Kidney capillary endothelial cell (primary cell): ENCODE results near the gene MKS1.

Experiments
- DNase-seq: peaks from one replicate; pipeline ENCODE4 v3.0.0-alpha.2; 2018; ENCODE audit warnings: low spot score

Gene MKS1

GRCh38 chr17:58244963-58245362 is 25.9 kb upstream of the MKS1 start:
- no peak for DNase-seq

GRCh38 chr17:58242171-58242784 is 23.2 kb upstream of the MKS1 start:
- DNase-seq, result no peak

DNA sequence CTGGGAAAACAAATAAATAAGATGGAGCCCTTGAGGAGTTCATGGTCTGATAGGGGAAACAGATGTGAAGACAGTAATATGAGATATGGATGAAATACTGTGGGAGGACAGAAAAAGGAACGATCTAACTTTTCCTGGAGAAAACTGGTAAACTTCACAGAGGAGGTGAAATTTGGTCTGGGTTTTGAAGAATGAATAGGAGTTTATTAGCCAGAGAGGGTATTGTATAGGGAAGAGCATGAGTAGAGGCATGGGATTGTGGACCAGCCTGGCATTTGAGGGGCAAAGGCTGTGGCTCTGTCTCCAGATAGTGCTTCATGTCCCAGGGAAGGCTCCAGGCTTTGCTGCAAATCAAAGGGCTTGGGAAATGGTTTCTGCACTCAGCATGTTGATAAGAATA is 20.9 kb upstream of the MKS1 start:
- DNase-seq, result no peak

DNA sequence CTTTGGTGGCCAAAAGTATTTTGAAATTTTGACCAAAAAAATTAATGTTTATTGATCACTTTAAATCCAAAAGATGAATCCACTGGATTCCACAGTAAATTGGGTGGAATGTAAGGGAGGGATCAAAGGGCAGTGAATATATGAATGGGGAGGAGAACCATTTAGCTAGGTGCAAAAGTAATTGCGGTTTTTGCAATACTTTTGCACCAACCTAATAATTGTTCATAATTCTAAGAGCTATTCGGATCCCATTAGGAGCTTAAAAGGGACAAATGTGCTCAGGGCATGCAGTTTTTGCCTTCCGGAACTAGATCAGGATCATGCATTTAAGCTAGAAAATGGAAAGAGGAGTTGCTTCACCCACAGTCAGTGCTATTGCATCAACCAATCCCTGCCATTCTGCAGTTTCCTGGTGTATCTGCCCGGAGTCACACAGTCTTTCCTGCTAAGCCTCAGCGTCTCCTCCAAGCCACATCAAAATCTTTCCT is 19.1 kb upstream of the MKS1 start, which contains the start of gene LPO:
Gene LPO, plus strand, starts transcription at position 438 of the 488 bp plus-strand sequence. CDS start 4,396 bp downstream, outside the sequence.
- DNase-seq, result no peak

GRCh38 chr17:58236394-58236793 is 17.3 kb upstream of the MKS1 start:
- no peak for DNase-seq

GRCh38 chr17:58235821-58236220 is 16.8 kb upstream of the MKS1 start:
- DNase-seq, result no peak

- DNase-seq, result no peak
Measured at GRCh38 chr17:58234512-58234911, 15.5 kb upstream of the MKS1 start.

GRCh38 chr17:58233543-58233942 is 14.5 kb upstream of the MKS1 start:
- no peak for DNase-seq

DNA sequence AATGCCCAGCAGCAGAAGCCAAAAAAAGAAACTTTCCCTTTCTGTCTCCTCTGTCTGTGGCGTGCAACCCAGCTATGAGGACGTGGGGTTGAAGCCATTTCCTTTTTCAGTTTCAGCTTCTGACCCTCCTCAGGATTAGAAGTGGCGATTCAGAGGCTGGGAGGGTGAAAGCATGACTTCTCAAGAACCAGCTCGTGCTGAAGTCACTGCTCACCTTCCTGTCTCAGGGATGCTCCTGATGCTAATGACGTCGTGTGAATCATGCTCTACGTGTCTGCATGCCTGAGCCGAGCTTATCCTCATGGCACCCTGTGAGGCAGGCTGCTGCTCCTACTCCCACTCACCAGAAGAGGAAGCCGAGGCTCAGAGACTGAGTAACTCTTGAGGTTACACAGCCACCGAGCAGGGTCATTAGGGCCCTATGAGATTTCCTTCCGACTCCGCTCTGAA is 13.7 kb upstream of the MKS1 start:
- peak; percentile 51 for DNase-seq

DNA sequence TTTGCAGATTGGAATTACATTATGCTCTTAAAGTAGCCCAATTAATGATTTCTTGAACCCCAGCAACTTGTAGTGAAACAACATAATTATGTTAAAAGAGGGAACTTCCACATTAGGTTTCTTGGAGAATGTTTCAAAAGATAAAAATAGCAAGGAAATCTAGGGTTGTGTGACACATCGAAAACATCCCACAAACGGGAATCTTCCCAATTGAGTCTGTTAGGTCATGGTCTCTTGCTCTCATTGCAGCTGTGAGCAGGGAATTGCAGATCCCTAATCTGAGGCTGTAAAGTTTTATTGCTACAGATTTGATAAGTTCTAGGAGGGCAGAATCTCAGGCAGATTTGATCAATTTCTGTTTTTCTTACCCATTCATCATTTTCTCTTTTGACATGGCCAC is 12.6 kb upstream of the MKS1 start:
- DNase-seq, result no peak

GRCh38 chr17:58229881-58230280 is 10.8 kb upstream of the MKS1 start:
- no peak for DNase-seq

- no peak for DNase-seq
Measured at GRCh38 chr17:58229384-58229783, 10.3 kb upstream of the MKS1 start.

DNA sequence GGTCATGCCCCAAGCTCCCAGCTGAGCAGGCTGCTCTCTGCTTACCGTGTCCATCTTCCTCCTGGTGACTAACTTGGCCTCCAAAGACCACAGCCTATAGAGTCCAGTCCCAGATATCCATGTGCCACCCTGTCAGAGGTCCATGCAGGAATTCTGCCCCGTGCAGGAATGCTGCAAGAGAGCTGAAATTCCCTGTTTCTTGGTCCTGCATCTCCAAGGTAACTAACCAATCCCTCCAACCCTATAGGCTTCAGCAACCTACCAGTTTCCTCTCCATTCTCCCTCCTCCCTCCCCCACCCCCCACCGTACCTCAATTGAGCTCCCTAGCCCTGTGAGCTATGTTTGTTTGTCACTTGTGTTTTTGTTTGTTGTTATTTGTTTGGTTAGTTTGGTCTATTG is 9.6 kb upstream of the MKS1 start:
- DNase-seq, result no peak

GRCh38 chr17:58227733-58228132 is 8.7 kb upstream of the MKS1 start:
- DNase-seq, result no peak

DNA sequence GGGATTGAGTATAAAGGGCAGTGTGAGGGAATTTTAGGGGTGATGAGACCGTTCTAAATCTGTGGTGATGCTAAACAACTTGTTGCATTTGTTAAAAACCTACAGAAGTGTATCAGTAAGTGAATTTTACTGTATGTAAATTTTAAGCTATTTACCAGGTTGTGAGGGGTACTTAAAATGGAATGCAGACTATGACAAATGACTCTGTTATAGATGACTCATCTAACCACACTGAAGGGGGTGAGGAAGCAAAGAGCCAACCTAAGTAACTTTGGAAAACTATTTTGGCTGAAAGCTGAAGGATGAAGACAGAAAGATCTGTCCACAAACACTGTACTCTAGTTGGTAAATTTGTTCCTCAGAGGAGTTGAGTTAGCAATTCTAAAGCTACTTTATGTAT is 5.3 kb upstream of the MKS1 start:
- DNase-seq, result peak; percentile 16

- no peak for DNase-seq
Measured at GRCh38 chr17:58219789-58220183, 731 bp upstream of the MKS1 start.

GRCh38 chr17:58217766-58218165 is 1.3 kb downstream of the MKS1 start:
- DNase-seq, result no peak

GRCh38 chr17:58215685-58216084 is 3.4 kb downstream of the MKS1 start:
- no peak for DNase-seq

DNA sequence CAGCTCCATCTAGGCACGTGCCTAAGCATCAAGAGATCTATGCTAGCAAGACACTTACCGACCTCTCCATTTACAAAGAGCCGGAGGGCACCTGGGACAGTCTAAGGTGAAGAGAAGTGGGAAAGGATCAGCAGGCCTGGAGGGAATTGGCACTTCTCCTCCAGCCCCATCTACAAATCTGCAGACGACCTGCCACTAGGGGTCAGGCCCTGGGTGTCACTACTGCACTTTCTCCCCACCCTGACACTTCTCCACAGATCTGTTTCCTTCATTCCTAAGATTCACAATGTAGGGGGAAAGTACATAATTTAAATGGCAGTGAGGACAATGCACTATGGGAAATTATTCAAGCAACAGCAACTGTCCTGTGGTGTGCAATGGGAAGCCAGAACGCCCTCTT is 8.1 kb downstream of the MKS1 start:
- no peak for DNase-seq

DNA sequence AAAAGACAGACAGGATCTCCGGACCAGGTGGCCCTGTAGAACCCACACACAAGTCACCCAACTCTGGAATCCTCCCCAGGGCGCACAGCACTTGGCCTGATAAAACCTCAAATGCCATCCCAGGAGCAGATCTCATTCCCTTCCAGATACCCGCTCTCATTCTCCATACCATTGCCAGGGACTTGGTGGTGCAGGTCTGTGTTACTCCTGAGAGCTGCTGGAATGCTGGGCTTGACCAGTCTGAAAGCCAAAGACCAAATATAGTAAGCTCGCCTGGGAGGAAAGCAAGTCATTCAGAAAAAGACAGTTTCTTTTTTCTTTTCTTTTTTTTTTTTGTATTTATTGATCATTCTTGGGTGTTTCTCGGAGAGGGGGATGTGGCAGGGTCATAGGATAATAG is 10.7 kb downstream of the MKS1 start:
- no peak for DNase-seq

GRCh38 chr17:58207451-58207850 is 11.6 kb downstream of the MKS1 start:
- no peak for DNase-seq

- DNase-seq, result no peak
Measured at GRCh38 chr17:58205936-58206335, 13.1 kb downstream of the MKS1 start.

DNA sequence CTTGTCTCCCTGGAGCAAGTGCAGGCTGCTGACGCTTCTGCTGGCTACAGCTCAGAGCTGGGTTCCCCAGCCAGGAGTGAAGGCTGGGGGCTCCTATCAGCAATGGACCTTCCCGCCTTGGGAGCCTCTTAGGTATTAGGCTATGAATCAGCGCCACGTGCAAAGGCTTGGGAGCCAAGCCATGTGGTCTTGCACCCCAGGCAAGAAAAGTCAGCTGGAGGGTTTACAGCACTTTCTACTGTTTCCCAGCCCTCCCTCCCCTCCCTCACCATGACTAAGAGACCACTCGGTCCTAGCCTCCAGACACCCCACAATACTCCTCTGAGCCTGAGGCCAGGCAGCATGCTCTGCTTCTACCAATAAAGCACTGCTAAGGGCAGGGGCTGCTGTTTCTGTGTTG is 14.3 kb downstream of the MKS1 start:
- DNase-seq, result no peak

DNA sequence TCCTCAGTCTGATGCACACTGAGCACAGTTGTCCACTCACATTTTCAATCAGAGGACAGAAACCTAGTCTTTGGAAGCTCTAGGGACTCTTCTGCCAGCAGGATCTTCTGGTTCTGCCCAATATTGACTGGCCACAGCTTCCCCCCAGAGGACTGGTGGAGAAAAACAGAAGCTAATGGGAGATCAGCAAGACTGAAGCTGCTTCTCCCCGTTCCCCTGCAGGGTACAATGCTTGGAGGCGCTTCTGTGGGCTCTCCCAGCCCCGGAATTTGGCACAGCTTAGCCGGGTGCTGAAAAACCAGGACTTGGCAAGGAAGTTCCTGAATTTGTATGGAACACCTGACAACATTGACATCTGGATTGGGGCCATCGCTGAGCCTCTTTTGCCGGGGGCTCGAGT is 16.2 kb downstream of the MKS1 start:
- no peak for DNase-seq
